ENCODE results near the gene ADCY2.

ADCY2 gene

GRCh38 chr5:7395947-7396712 is at the start of gene ADCY2:
Gene ADCY2 (plus strand): TSS chr5:7396138. CDS start chr5:7396297, 159 bp downstream.
- H3K4me3 ChIP-seq (replicated peaks; ENCODE audit: low read depth, low read length) = no peak within 1 kb of the TSS
- no peak for TF ChIP-seq CTCF (IDR thresholded peaks at IDR 0.05; ENCODE audit: low read depth, low read length, missing control alignments)
- no peak for DNase-seq (ENCODE audit: extremely low read depth, low read depth)

GRCh38 chr5:7347377-7347776 is 48.6 kb upstream of the ADCY2 start:
- DNase-seq (ENCODE audit: extremely low read depth, low read depth) = no peak
- no peak overlapping the region for H3K4me3 ChIP-seq (replicated peaks; ENCODE audit: low read depth, low read length)

GRCh38 chr5:7348168-7348854 is 47.6 kb upstream of the ADCY2 start:
- no peak for DNase-seq (ENCODE audit: extremely low read depth, low read depth)
- no peak overlapping the region for H3K4me3 ChIP-seq (replicated peaks; ENCODE audit: low read depth, low read length)
- no peak for TF ChIP-seq CTCF (IDR thresholded peaks at IDR 0.05; ENCODE audit: low read depth, low read length, missing control alignments)

More at GRCh38 chr5:7347377-7347776, 48.6 kb upstream of the ADCY2 start:
- no peak for TF ChIP-seq CTCF (IDR thresholded peaks at IDR 0.05; ENCODE audit: low read depth, low read length, missing control alignments)

GRCh38 chr5:7361593-7361992 is 34.3 kb upstream of the ADCY2 start:
- no peak for TF ChIP-seq CTCF (IDR thresholded peaks at IDR 0.05; ENCODE audit: low read depth, low read length, missing control alignments)
- no peak overlapping the region for H3K4me3 ChIP-seq (replicated peaks; ENCODE audit: low read depth, low read length)
- no peak for DNase-seq (ENCODE audit: extremely low read depth, low read depth)

- no peak for TF ChIP-seq CTCF (IDR thresholded peaks at IDR 0.05; ENCODE audit: low read depth, low read length, missing control alignments)
- DNase-seq (ENCODE audit: extremely low read depth, low read depth) = no peak
- no peak overlapping the region for H3K4me3 ChIP-seq (replicated peaks; ENCODE audit: low read depth, low read length)
Measured at GRCh38 chr5:7363067-7363677, 32.8 kb upstream of the ADCY2 start.

GRCh38 chr5:7364226-7364875 is 31.6 kb upstream of the ADCY2 start:
- no peak overlapping the region for H3K4me3 ChIP-seq (replicated peaks; ENCODE audit: low read depth, low read length)
- no peak for TF ChIP-seq CTCF (IDR thresholded peaks at IDR 0.05; ENCODE audit: low read depth, low read length, missing control alignments)
- no peak for DNase-seq (ENCODE audit: extremely low read depth, low read depth)
